ENCODE results near the gene TPO. TPM values are rescaled to one million over a fixed set of nuclear protein-coding genes. Genes with fewer than 3 reads are reported as not detected.

Gene TPO
- total RNA-seq, 1 experiment from 2014 or later, result not detected

- no peaks in the 10 kb centered on the region for H3K27me3 Mint-ChIP-seq (ENCODE audit: unreplicated experiment)
- DNase-seq, result no peak
- H3K4me3 Mint-ChIP-seq (ENCODE audit: low read depth, unreplicated experiment), result no peak overlapping the region
- intact Hi-C loops (cut with micrococcal nuclease; ENCODE audit: unreplicated experiment), result no loop called here
- TF ChIP-seq CTCF (IDR thresholded peaks at IDR 0.05; ENCODE audit: unreplicated experiment), result no peak
- no peak overlapping the region for H3K27ac Mint-ChIP-seq (ENCODE audit: unreplicated experiment)
- H3K36me3 Mint-ChIP-seq (ENCODE audit: insufficient read depth, unreplicated experiment), result no peaks in the 10 kb centered on the region
- no TSS peak for BruUV-seq (replicated peaks)
- no peaks in the 10 kb centered on the region for H3K4me1 Mint-ChIP-seq (ENCODE audit: low read depth, unreplicated experiment)
- peaks cover 14% of the 10 kb centered on the region for H3K9me3 Mint-ChIP-seq (ENCODE audit: low read depth, unreplicated experiment)
- CTCF ChIA-PET, result no interaction called here
Measured at GRCh38 chr2:1422131-1422530, 8.9 kb downstream of the TPO start.

GRCh38 chr2:1422716-1423285 is 9.5 kb downstream of the TPO start:
- DNase-seq, result no peak
- Mint-ChIP-seq H3K9me3 (ENCODE audit: low read depth, unreplicated experiment) (peaks cover 14% of the 10 kb centered on the region), H3K36me3 (ENCODE audit: insufficient read depth, unreplicated experiment) (no peaks in the 10 kb centered on the region), H3K4me1 (ENCODE audit: low read depth, unreplicated experiment) (no peaks in the 10 kb centered on the region), H3K27me3 (ENCODE audit: unreplicated experiment) (no peaks in the 10 kb centered on the region), H3K27ac (ENCODE audit: unreplicated experiment) (no peak overlapping the region), H3K4me3 (ENCODE audit: low read depth, unreplicated experiment) (no peak overlapping the region)
- intact Hi-C loops (cut with micrococcal nuclease; ENCODE audit: unreplicated experiment), result no loop called here
- TF ChIP-seq CTCF (IDR thresholded peaks at IDR 0.05; ENCODE audit: unreplicated experiment), result no peak
- BruUV-seq (replicated peaks), result no TSS peak
- CTCF ChIA-PET, result no interaction called here

DNA sequence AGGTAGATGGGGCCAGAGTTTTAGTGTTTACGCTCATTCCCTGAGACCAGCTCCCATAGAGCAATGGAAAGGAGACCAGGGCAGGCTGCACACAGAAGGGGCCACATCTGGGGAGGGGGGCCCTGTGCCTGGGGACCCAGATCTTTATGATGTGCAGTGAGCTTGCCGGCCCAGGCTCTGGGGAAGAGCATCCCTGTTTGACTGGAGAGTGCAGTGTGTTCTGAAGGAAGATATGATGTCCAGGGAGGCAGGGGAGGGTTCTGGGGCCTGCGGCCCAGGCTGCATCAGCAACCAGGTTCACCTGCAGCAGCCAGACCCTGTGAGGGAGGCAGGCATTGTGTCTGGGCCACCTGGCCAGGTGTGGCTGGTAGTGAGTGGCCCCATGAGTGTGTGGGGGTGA is 13.8 kb downstream of the TPO start:
- CTCF ChIA-PET, result no interaction called here
- TF ChIP-seq CTCF (IDR thresholded peaks at IDR 0.05; ENCODE audit: unreplicated experiment), result no peak
- Mint-ChIP-seq H3K27me3 (ENCODE audit: unreplicated experiment) (no peaks in the 10 kb centered on the region), H3K36me3 (ENCODE audit: insufficient read depth, unreplicated experiment) (no peaks in the 10 kb centered on the region), H3K27ac (ENCODE audit: unreplicated experiment) (no peak overlapping the region), H3K9me3 (ENCODE audit: low read depth, unreplicated experiment) (peaks cover 8% of the 10 kb centered on the region), H3K4me3 (ENCODE audit: low read depth, unreplicated experiment) (no peak overlapping the region), H3K4me1 (ENCODE audit: low read depth, unreplicated experiment) (no peaks in the 10 kb centered on the region)
- no TSS peak for BruUV-seq (replicated peaks)
- intact Hi-C loops (cut with micrococcal nuclease; ENCODE audit: unreplicated experiment), result no loop called here
- DNase-seq, result no peak

- H3K36me3 Mint-ChIP-seq (ENCODE audit: insufficient read depth, unreplicated experiment), result no peaks in the 10 kb centered on the region
- CTCF ChIA-PET, result no interaction called here
- H3K4me1 Mint-ChIP-seq (ENCODE audit: low read depth, unreplicated experiment), result no peaks in the 10 kb centered on the region
- no peak for DNase-seq
- no TSS peak for BruUV-seq (replicated peaks)
- no peak overlapping the region for H3K4me3 Mint-ChIP-seq (ENCODE audit: low read depth, unreplicated experiment)
- no peak overlapping the region for H3K27ac Mint-ChIP-seq (ENCODE audit: unreplicated experiment)
- intact Hi-C loops (cut with micrococcal nuclease; ENCODE audit: unreplicated experiment), result no loop called here
- H3K27me3 Mint-ChIP-seq (ENCODE audit: unreplicated experiment), result no peaks in the 10 kb centered on the region
- H3K9me3 Mint-ChIP-seq (ENCODE audit: low read depth, unreplicated experiment), result peaks cover 2% of the 10 kb centered on the region
- no peak for TF ChIP-seq CTCF (IDR thresholded peaks at IDR 0.05; ENCODE audit: unreplicated experiment)
Measured at GRCh38 chr2:1429895-1430294, 16.6 kb downstream of the TPO start.

All from Calu3 (cell line).